ENCODE data around the gene ABCC9. TPM values are rescaled to one million over a fixed set of nuclear protein-coding genes. Genes with fewer than 3 reads are reported as not detected.

The ABCC9 gene
- total RNA-seq, 1 experiment from 2014 or later = not detected

GRCh38 chr12:21839776-21840175 lies 101.5 kb downstream of the ABCC9 start:
- Histone ChIP-seq H4K8ac (replicated peaks; ENCODE audit: insufficient read length, low read depth, low read length) (no peak overlapping the region), H3K23me2 (ENCODE audit: insufficient read length, low read depth, low read length, poor library complexity, severe bottlenecking) (no peaks in the 10 kb centered on the region), H2AFZ (ENCODE audit: low read length) (no peak overlapping the region), H2BK120ac (ENCODE audit: low read depth, low read length, poor library complexity, severe bottlenecking) (no peak overlapping the region), H3K9ac (ENCODE audit: extremely low read depth, insufficient read length, low read length) (no peak overlapping the region), H2BK15ac (ENCODE audit: low read depth, low read length) (no peak overlapping the region), H3K4ac (ENCODE audit: low read depth, low read length) (no peak overlapping the region), H2BK20ac (ENCODE audit: low read depth, low read length, poor library complexity, severe bottlenecking) (no peak overlapping the region), H3K79me1 (ENCODE audit: insufficient read depth, low read depth, low read length, poor library complexity, severe bottlenecking) (no peaks in the 10 kb centered on the region), H3K23ac (ENCODE audit: insufficient read length, low read depth, low read length) (no peak overlapping the region), H3K18ac (ENCODE audit: insufficient read length, low read depth, low read length) (no peak overlapping the region), H3K56ac (ENCODE audit: insufficient read length, low read depth, low read length) (no peak overlapping the region), H4K20me1 (ENCODE audit: control insufficient read depth, insufficient read depth, insufficient read length) (no peaks in the 10 kb centered on the region), H3K79me2 (ENCODE audit: insufficient read depth, low read length) (no peaks in the 10 kb centered on the region), H3K27ac (ENCODE audit: insufficient read length, low read depth, low read length) (no peak overlapping the region), H2BK5ac (ENCODE audit: insufficient read length, low read length) (no peak overlapping the region), H2AK5ac (ENCODE audit: insufficient read length, low read length) (no peak overlapping the region), H3K27me3 (ENCODE audit: insufficient read depth, low read length) (no peaks in the 10 kb centered on the region), H2BK12ac (ENCODE audit: insufficient read length, low read depth, low read length) (no peak overlapping the region), H3K14ac (ENCODE audit: insufficient read depth, low read length) (no peak overlapping the region), H3T11ph (ENCODE audit: low read length) (no peak overlapping the region), H3K4me1 (ENCODE audit: insufficient read depth, low read length) (no peaks in the 10 kb centered on the region), H4K5ac (ENCODE audit: insufficient read length, low read depth, low read length) (no peak overlapping the region), H4K91ac (ENCODE audit: insufficient read length, low read depth, low read length) (no peak overlapping the region), H3K4me2 (ENCODE audit: insufficient read depth, insufficient read length, low read length) (no peak overlapping the region), H3K9me3 (ENCODE audit: control insufficient read depth, low read depth, low read length) (no peaks in the 10 kb centered on the region)
- no peak overlapping the region for H3K27ac Mint-ChIP-seq
- no peaks in the 10 kb centered on the region for H3K9me3 Mint-ChIP-seq
- H3K4me1 Mint-ChIP-seq = no peaks in the 10 kb centered on the region
- no peak overlapping the region for H3K4me3 Mint-ChIP-seq
- no peak for TF ChIP-seq CTCF (conservative IDR thresholded peaks at IDR 0.05)
- no peaks in the 10 kb centered on the region for H3K36me3 Mint-ChIP-seq (ENCODE audit: insufficient read depth in 1 of 3, low read depth in 3 of 3)
- no CpG with 5 or more reads among the region's 1 CpG for WGBS (ENCODE audit: extremely low coverage, insufficient read length, low lambda C conversion rate)
- DNase-seq = no peak
- H3K27me3 Mint-ChIP-seq (ENCODE audit: low read depth) = no peaks in the 10 kb centered on the region; the same call in 1 of the 2 replicates

Measured in H9 (cell line).